Small intestine (tissue), 7 donors: ENCODE measurements around the gene ADRA2C. TPM values are rescaled to one million over a fixed set of nuclear protein-coding genes. Genes with fewer than 3 reads are reported as not detected.

Experiments
- DNase-seq, 2 donors: peaks; one replicate each; pipeline versions ENCODE4 v3.0.0 to v3.0.0-alpha.2; 2013
- FAIRE-seq: peaks from 2 replicates; lab custom pipeline; 2012; peaks lifted over from hg19 to GRCh38; lab: Jason Lieb, UNC
- H3K27ac ChIP-seq, 3 donors: one replicate each; pipeline ENCODE4 v1.5.1; 2013; ENCODE audit warnings: low read length in 2 of 3, mild to moderate bottlenecking in 2 of 3, control low read depth in 1 of 3, inconsistent platforms in 1 of 3, low read depth in 1 of 3, moderate library complexity in 1 of 3
- H3K27me3 ChIP-seq, 3 donors: one replicate each; pipeline ENCODE4 v1.6.1; 2013; ENCODE audit warnings: low read length in 3 of 3, inconsistent platforms in 1 of 3; ENCODE audit not compliant: control insufficient read depth in 3 of 3, insufficient read depth in 3 of 3
- H3K36me3 ChIP-seq, 3 donors: one replicate each; pipeline ENCODE4 v1.6.1; 2013; ENCODE audit warnings: low read length in 3 of 3, inconsistent platforms in 1 of 3, low read depth in 1 of 3, mild to moderate bottlenecking in 1 of 3, moderate library complexity in 1 of 3; ENCODE audit not compliant: control insufficient read depth in 3 of 3, insufficient read depth in 2 of 3
- H3K4me1 ChIP-seq, 3 donors: one replicate each; pipeline ENCODE4 v1.6.1; 2013; ENCODE audit warnings: low read length in 2 of 3, inconsistent platforms in 1 of 3, low read depth in 1 of 3, mild to moderate bottlenecking in 1 of 3, moderate library complexity in 1 of 3; ENCODE audit not compliant: control insufficient read depth in 3 of 3, insufficient read depth in 2 of 3
- H3K4me3 ChIP-seq, 3 donors: one replicate each; pipeline ENCODE4 v1.5.1; 2013; ENCODE audit warnings: low read length in 3 of 3, control low read depth in 1 of 3, inconsistent platforms in 1 of 3, low read depth in 1 of 3, mild to moderate bottlenecking in 1 of 3, moderate library complexity in 1 of 3
- H3K9me3 ChIP-seq, 2 donors: one replicate each; pipeline ENCODE4 v1.6.1; 2013; ENCODE audit warnings: low read depth in 1 of 2, low read length in 1 of 2; ENCODE audit not compliant: control insufficient read depth in 2 of 2, insufficient read depth in 1 of 2
- WGBS, 3 donors: extraction: QIAGEN DNeasy Blood & Tissue Kit; methylation state at CpG; one replicate each; pipeline ENCODE4 v1.1.7; 2013; 5-methylcytosine and 5-hydroxymethylcytosine counted together
- polyA plus RNA-seq, 4 donors: library from polyadenylated mRNA; stranded (reverse) in 3 of 4; unstranded in 1 of 4; fragments of 200-250 nt in 3 of 4; fragments of 120-200 nt in 1 of 4; gene quantifications; one replicate each; pipeline versions ENCODE4 v1.2.1 to v1.2.3, GENCODE V29; 2013
- donor health status: healthy with polysubstance abuse.
- donor health status: control.
- donor health status: control.
- donor health status: Bipolar disorder and iron deficiency.
- donor health status: healthy.

ADRA2C gene
- polyA plus RNA-seq, 4 donors: 0.21 to 4.6 TPM; not detected in 2

GRCh38 chr4:3721627-3722026 lies 44.6 kb upstream of the ADRA2C start:
- no peak for DNase-seq
- Histone ChIP-seq H3K27ac (no peak overlapping the region), H3K4me1 (no peaks in the 10 kb centered on the region), H3K4me3 (no peak overlapping the region), H3K9me3 (peaks cover 2 to 11% of the 10 kb centered on the region in 2 donors), H3K27me3 (peaks cover 0 to 34% (median 9%) of the 10 kb centered on the region in 3 donors), H3K36me3 (no peaks in the 10 kb centered on the region)
- 53 to 69% (median 62%) methylated on average over 6 of the region's 6 CpGs for WGBS, 3 donors
- FAIRE-seq: no peak

- FAIRE-seq (no peak), DNase-seq (no peak)
- WGBS, 3 donors: 73 to 83% (median 75%) methylated on average over 11 of the region's 11 CpGs
- Histone ChIP-seq H3K4me1 (no peaks in the 10 kb centered on the region), H3K4me3 (no peak overlapping the region), H3K9me3 (peaks cover 2 to 11% of the 10 kb centered on the region in 2 donors), H3K27ac (no peak overlapping the region), H3K27me3 (peaks cover 0 to 37% (median 11%) of the 10 kb centered on the region in 3 donors), H3K36me3 (no peaks in the 10 kb centered on the region)
Measured at GRCh38 chr4:3722446-3723231, 43.5 kb upstream of the ADRA2C start.

- 70 to 78% (median 74%) methylated on average over 7 to 9 of the region's 9 CpGs for WGBS, 3 donors
- Histone ChIP-seq H3K27ac (no peak overlapping the region), H3K36me3 (no peaks in the 10 kb centered on the region), H3K4me3 (no peak overlapping the region), H3K27me3 (peaks cover 0 to 37% (median 11%) of the 10 kb centered on the region in 3 donors), H3K4me1 (no peaks in the 10 kb centered on the region), H3K9me3 (peaks cover 2 to 9% of the 10 kb centered on the region in 2 donors)
- FAIRE-seq (no peak), DNase-seq (no peak)
Measured at GRCh38 chr4:3723232-3723642, 42.9 kb upstream of the ADRA2C start.

- Histone ChIP-seq H3K4me3 (no peak overlapping the region), H3K4me1 (no peaks in the 10 kb centered on the region), H3K27me3 (peaks cover 0 to 45% (median 11%) of the 10 kb centered on the region in 3 donors), H3K27ac (no peak overlapping the region), H3K9me3 (peaks cover 2 to 3% of the 10 kb centered on the region in 2 donors), H3K36me3 (no peaks in the 10 kb centered on the region)
- DNase-seq (no peak), FAIRE-seq (no peak)
- 14 to 16% (median 15%) methylated on average over 43 to 44 of the region's 44 CpGs for WGBS, 3 donors
Measured at GRCh38 chr4:3724319-3725231, 41.6 kb upstream of the ADRA2C start.

- Histone ChIP-seq H3K27me3 (peaks cover 0 to 45% (median 11%) of the 10 kb centered on the region in 3 donors), H3K9me3 (peaks cover 2 to 3% of the 10 kb centered on the region in 2 donors), H3K36me3 (no peaks in the 10 kb centered on the region), H3K4me3 (no peak overlapping the region), H3K27ac (no peak overlapping the region), H3K4me1 (no peaks in the 10 kb centered on the region)
- 27 to 38% (median 34%) methylated on average over 10 of the region's 10 CpGs for WGBS, 3 donors
- DNase-seq: no peak
- no peak for FAIRE-seq
Measured at GRCh38 chr4:3725936-3726870, 40.0 kb upstream of the ADRA2C start.

- H3K4me3 ChIP-seq: no peak overlapping the region
- peaks cover 0 to 51% (median 7%) of the 10 kb centered on the region in 3 donors for H3K27me3 ChIP-seq
- FAIRE-seq: no peak
- 41 to 58% (median 41%) methylated on average over 14 to 16 of the region's 16 CpGs for WGBS, 3 donors
- H3K9me3 ChIP-seq: peaks cover 0 to 2% of the 10 kb centered on the region in 2 donors
- no peaks in the 10 kb centered on the region for H3K4me1 ChIP-seq
- DNase-seq: no peak
- no peaks in the 10 kb centered on the region for H3K36me3 ChIP-seq
- H3K27ac ChIP-seq: no peak overlapping the region
Measured at GRCh38 chr4:3727847-3728469, 38.2 kb upstream of the ADRA2C start.

GRCh38 chr4:3729188-3729881 lies 36.9 kb upstream of the ADRA2C start:
- H3K27me3 ChIP-seq: peaks cover 0 to 38% (median 5%) of the 10 kb centered on the region in 3 donors

More at GRCh38 chr4:3729188-3729881, 36.9 kb upstream of the ADRA2C start:
- FAIRE-seq: no peak
- peaks cover 0 to 2% of the 10 kb centered on the region in 2 donors for H3K9me3 ChIP-seq
- H3K36me3 ChIP-seq: no peaks in the 10 kb centered on the region
- DNase-seq: no peak
- no peak overlapping the region for H3K27ac ChIP-seq
- no peak overlapping the region for H3K4me3 ChIP-seq
- no peaks in the 10 kb centered on the region for H3K4me1 ChIP-seq
- WGBS, 3 donors: 47 to 60% (median 49%) methylated on average over 11 of the region's 11 CpGs
